Erythroblast (primary cell): Measurements from ENCODE around the gene DYNLT1.
"Not testable (repeated sequence)": the region's sequence is repeated elsewhere in the genome, so short reads cannot be mapped to it uniquely, and the experiment has no call there.

Experiments
- DNase-seq, 2 experiments: peaks; one replicate each; lab custom pipeline; 2025; lab: John Stamatoyannopoulos, UW
- GATA1 ChIP-seq: IDR thresholded peaks from 2 replicates; pipeline ENCODE4 v1.6.1; 2011; ENCODE audit warnings: low read depth, mild to moderate bottlenecking, control low read depth, low read length, moderate library complexity
- POLR2A ChIP-seq: IDR thresholded peaks from 2 replicates; pipeline ENCODE4 v1.6.1; 2011; ENCODE audit warnings: mild to moderate bottlenecking, low read length

Gene DYNLT1

DNA sequence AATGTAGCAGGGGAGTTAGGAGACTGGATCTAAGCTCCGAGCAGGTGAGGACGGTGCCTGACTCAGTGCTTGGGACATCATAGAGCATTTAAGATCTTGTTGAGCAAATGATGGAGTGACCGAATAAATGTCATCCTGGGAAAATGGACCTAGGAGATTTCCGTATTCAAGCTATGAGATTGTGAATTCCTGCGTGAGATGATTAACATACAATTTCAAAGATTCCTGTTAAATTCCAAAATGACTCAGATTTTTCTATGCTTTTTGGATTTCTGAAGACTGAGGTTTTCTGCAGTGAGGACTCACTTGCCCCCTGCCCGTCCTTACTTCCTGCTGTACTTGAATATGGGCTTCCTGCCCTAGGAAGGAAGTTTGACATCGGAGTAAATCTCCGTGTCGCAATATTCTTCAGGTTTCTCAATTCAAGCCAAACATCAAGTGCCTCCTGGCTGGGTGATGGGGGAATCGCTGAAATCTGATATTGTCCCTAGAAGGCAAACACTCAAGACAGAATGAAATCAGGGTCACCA, 10.5 kb upstream of the DYNLT1 start:
- TF ChIP-seq POLR2A = no peak
- TF ChIP-seq GATA1 = no peak
- no peak for DNase-seq

DNA sequence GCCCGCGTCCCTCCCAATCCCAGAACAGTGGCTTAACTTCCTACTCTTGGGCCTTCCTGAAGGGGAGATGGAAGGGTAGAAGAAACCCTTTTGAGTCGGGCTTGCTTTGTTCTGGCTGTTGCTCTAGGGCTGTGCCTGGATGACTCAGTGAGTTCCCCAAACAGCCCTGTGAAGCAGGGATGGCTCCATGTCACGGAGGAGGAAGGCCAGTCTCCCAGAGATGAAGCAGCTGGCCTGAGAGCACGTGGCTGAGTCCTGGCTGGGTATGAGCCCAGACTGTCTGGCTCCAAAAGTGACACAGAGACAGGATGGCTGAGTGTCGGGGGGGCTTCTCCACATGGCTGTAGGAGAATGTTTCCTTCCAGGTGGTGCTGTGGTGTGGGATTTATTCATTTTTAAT, 10.0 kb upstream of the DYNLT1 start:
- TF ChIP-seq POLR2A = no peak
- TF ChIP-seq GATA1 = no peak
- no peak for DNase-seq

GRCh38 chr6:158653577-158654354, 9.2 kb upstream of the DYNLT1 start:
- no peak for DNase-seq
- TF ChIP-seq POLR2A (no peak), GATA1 (no peak)

DNA sequence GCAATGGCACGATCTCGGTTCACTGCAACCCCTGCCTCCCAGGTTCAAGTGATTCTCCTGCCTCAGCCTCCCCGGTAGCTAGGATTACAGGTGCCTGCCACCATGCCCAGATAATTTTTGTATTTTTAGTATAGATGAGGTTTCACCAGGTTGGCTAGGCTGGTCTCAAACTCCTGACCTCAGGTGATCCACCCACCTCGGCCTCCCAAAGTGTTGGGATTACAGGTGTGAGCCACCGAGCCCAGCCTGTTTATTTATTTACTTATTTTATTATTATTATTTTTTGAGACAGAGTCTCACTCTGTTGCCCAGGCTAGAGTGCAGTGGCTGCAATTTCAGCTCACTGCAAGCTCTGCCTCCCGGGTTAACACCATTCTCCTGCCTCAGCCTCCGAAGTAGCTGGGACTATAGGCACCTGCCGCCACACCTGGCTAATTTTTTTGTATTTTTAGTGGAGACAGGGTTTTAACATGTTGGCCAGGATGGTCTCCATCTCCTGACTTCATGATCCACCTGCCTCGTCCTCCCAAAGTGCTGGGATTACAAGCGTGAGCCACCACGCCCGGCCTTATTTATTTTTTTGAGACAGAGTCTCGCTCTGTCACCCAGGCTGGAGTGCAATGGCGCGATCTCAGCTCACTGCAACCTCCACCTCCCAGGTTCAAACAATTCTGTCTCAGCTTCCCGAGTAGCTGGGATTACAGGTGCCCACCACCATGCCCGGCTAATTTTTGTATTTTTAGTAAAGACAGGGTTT, 7.6 kb upstream of the DYNLT1 start:
- DNase-seq = not testable (repeated sequence)

GRCh38 chr6:158649289-158650143, 5.0 kb upstream of the DYNLT1 start, which contains the start of gene SYTL3:
Gene SYTL3 (plus strand): TSS chr6:158650054. CDS start chr6:158663269, 13,215 bp downstream.
- TF ChIP-seq GATA1 (no peak), POLR2A (no peak)
- no peak for DNase-seq

- no peak for DNase-seq
- no peak for TF ChIP-seq GATA1
- no peak for TF ChIP-seq POLR2A
Observed at GRCh38 chr6:158648682-158649131, 4.2 kb upstream of the DYNLT1 start.

DNA sequence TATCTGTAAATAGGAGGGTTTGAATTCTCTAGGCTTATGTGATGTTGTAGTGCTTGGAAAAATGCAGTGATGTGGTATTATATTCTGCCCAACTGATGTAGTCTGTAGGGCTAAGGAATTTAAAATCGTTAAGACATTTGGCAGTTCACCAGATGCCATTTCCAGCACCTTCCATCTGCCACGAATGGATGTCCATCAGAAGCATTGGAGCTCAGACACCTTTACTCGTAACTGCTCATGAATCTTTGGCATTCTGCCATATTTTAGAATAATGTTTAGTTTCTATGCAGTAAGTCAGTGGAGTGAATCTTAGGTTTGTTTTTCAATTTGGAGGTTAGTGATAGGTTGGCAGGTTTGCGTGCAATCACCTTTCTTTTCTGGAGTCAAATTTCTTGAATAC, 3.0 kb upstream of the DYNLT1 start:
- no peak for DNase-seq
- TF ChIP-seq GATA1 (no peak), POLR2A (no peak)

GRCh38 chr6:158646023-158646910, 1.7 kb upstream of the DYNLT1 start:
- TF ChIP-seq GATA1 (no peak), POLR2A (no peak)
- DNase-seq = no peak

- TF ChIP-seq GATA1 (no peak), POLR2A (no peak)
- peak in 1 of 2 experiments; percentile 30 for DNase-seq
Observed at GRCh38 chr6:158645064-158646022, 800 bp upstream of the DYNLT1 start.

DNA sequence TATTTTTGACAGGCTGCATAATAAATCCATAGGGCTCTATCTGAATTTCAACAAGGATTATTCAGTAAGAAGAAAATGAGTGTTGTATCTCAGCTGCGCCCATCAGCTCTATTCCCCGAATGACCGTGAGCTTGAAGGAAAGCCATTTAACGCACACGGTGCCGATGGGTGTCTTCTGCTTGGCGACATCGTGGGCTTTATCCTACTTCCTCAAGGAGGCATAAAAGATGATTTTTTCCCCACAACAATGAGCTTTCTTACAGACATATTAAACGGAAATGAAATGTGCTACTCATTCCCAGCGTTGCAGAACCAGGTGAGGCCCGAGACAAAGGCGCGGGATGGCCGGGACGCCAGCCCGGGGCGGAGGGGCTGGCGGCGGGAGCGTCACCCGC, 710 bp downstream of the DYNLT1 start:
- TF ChIP-seq POLR2A (no peak), GATA1 (no peak)
- peak; percentile 51 to 65 for DNase-seq

GRCh38 chr6:158642097-158642601, 2.4 kb downstream of the DYNLT1 start:
- no peak for DNase-seq
- TF ChIP-seq GATA1 (no peak), POLR2A (no peak)

GRCh38 chr6:158640519-158640918, 4.0 kb downstream of the DYNLT1 start:
- TF ChIP-seq POLR2A (no peak), GATA1 (no peak)

More at GRCh38 chr6:158640519-158640918, 4.0 kb downstream of the DYNLT1 start:
- DNase-seq = no peak
